GM12865 (cell line): ENCODE results near the gene DCP2.

Experiments used
- DNase-seq: peaks from one replicate; pipeline ENCODE4 v3.0.0; 2010; ENCODE audit warnings: low read depth
- H3K4me3 ChIP-seq: 2 replicates; pipeline ENCODE4 v1.5.1; 2011; ENCODE audit warnings: mild to moderate bottlenecking, low read depth, low read length, control low read depth
- TF ChIP-seq, protein P1 (sequence below): IDR thresholded peaks from 2 replicates; pipeline ENCODE4 v1.5.1; 2011; ENCODE audit warnings: low read length, control low read depth, low read depth, inconsistent platforms; ENCODE audit not compliant: insufficient read depth; ENCODE audit errors: missing control alignments

The DCP2 gene

DNA sequence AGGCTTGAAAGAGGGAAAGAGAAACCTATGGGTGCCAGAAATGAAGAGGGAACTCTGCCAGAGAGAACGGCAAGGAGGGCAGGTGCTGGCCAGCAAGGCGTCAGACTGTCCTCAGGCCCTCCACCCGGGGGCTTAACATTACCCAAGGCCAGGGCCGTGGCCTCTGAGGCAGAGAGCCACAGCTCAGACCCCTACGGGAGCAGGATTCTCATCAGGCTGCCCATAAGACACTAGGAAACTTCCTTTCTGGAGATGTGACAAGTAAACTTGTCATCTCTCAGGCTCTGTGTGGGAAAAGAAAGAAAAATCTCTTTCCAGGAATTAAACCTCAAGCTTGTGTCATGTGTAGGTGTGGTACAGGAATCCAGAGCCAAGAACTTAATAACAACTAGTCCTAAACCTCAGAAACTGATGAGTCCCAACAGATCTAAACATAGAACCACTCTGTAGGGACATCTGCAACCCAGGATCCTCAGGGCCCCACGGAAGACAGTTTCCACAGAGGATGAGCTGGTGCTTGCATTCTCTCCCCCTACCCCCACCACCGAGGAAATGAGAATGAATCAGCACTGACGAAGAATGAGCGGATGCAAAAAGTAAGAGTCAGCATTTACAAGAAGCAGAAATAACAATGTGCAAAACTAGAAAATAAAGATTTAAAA lies 74.3 kb downstream of the DCP2 start:
- no peak for DNase-seq
- TF ChIP-seq, protein P1, sequence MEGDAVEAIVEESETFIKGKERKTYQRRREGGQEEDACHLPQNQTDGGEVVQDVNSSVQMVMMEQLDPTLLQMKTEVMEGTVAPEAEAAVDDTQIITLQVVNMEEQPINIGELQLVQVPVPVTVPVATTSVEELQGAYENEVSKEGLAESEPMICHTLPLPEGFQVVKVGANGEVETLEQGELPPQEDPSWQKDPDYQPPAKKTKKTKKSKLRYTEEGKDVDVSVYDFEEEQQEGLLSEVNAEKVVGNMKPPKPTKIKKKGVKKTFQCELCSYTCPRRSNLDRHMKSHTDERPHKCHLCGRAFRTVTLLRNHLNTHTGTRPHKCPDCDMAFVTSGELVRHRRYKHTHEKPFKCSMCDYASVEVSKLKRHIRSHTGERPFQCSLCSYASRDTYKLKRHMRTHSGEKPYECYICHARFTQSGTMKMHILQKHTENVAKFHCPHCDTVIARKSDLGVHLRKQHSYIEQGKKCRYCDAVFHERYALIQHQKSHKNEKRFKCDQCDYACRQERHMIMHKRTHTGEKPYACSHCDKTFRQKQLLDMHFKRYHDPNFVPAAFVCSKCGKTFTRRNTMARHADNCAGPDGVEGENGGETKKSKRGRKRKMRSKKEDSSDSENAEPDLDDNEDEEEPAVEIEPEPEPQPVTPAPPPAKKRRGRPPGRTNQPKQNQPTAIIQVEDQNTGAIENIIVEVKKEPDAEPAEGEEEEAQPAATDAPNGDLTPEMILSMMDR: no peak
- H3K4me3 ChIP-seq: no peak overlapping the region

DNA sequence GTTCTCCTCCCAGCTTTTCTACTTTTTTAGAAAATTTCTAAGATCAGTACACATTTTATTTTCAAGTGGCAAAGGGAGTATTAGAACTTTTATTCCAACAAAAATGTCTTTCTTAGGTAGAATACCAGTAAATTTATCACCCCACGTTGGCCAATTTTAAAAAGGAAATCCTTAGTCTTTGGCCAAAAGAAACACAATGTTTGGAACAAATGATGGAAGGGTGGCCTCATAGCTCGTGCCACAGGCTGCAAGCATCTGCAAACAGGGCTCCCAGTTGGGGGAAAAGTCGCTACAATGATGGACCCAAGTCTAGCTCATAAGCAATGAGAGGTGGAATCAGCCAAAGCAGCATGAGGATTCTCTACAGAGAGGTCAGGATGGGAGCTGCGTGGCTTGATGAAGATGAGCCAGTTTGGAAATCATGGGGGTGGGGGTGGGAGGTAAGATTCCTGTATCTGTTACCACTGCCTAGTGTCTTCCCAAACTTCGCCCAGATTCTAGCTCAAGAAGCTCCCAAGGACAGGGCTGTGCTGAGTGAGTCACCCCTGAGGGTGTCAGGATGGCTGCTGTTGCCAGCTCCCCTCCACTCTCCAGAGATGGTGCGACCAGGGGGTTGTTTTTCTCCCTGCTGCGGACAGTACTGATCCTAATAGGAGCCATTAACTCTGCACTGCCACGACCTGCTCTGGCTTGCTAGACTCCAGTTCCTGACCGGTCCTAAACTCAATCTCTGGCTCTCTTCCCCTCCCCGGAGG lies 75.6 kb downstream of the DCP2 start:
- no peak for DNase-seq
- TF ChIP-seq, protein P1: no peak
- H3K4me3 ChIP-seq: no peak overlapping the region

DNA sequence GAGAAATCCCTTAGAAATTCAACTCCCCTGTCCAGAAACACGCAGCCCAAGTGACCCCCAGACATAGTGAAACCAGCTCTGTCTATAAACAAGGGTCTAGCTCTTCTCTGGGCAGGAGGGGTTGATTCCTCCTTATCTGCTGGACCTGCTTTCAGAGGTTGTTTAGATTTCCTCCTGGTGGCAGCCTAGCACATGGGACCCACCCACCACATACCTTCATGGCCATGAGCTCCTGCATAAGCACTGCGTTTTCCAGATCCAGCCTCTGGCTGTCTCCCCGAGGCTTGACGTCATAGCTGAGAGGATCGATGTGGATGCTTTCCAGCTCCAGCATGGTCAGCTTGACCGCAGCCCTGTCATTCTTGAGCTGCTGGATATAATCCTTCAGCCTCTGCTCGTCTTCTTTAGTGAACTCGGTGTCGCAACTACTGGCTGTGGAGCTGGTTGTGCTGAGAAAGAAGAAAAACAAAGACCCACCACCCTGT lies 77.0 kb downstream of the DCP2 start:
- DNase-seq: no peak
- TF ChIP-seq, protein P1: no peak
- H3K4me3 ChIP-seq: no peak overlapping the region

DNA sequence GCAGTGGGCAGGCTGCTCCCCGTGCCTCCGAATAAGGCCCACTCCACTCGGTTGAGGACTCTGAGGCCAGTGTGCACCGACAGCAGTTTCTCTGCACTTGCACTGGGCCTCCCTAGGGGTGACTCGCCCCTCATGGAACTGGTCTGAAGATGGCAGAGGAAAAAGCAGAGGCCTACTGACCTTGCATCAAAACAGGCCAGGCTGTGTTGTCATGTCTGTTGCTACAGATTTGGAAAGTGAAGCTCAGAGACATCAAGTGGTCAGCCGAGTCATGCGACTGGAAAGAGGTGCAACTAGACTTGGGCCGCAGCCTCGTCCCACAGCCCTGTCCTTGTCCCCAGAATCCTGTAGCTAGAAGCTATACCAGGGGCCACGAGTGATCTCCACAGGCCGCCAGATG lies 78.3 kb downstream of the DCP2 start:
- TF ChIP-seq, protein P1: no peak
- H3K4me3 ChIP-seq: no peak overlapping the region
- DNase-seq: no peak

DNA sequence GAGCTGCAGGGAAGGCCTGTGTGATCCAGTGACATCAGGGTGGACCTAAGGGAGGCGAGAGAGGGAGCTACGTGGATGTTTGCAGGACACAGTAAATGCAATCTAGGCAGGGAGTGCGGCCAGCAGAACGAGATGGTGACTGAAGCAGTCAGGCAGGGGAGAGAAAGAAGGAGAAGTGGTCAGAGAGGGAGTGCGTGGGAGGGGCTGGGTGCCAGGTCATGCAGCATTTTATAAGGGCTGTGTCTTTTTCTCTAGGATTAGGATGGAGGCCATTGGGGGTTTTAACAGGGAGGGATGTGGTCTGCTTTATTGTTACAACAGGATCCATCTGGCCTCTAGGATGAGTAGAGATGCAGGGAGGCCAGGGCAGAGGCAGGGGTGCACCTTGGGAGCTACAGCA lies 80.4 kb downstream of the DCP2 start:
- H3K4me3 ChIP-seq: no peak overlapping the region
- TF ChIP-seq, protein P1: no peak
- no peak for DNase-seq

DNA sequence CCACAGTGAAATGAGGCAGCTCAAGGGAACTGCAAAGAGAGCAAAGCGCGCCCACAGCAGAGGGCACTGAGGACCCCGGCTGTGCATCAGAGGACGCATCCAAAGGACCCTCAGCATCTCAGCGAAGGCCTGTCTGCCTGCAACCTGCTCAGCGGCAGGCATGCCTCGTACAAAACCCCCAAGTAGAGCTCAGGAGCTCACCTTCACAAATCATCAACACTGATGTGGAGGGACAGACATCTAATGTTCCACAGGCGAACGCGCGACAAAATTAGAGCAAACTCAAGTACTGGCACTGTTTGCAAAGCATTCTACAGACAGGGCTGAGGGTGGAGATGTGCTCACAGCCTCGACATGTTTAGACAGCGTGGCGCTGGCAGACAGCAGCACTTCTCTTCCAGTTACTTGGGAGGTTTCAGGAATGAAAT lies 81.0 kb downstream of the DCP2 start:
- no peak overlapping the region for H3K4me3 ChIP-seq
- TF ChIP-seq, protein P1: no peak
- DNase-seq: no peak

DNA sequence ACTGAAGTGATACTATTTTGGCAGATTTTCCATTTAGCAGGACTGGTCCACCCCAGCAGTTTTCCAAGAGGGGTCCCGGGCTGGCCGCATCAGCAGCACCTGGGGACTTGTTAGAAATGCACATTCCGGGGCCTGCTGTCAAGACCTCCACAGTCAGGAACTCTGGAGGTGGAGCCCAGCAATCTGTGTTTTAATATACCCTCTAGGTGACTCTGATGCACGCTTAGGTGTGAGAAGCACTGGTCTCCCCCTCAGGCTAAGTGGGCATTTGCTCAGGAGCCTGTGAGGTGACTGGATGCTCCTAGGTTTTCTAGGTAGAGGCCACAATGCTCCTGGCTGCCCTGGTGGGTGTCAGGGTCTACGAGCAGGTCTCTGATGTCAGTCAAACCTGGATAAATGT lies 81.7 kb downstream of the DCP2 start:
- H3K4me3 ChIP-seq: no peak overlapping the region
- DNase-seq: no peak
- TF ChIP-seq, protein P1: no peak
